C4-2B (cell line): ENCODE results near the gene ADGRE2.

Experiments used
- ZFX ChIP-seq: fragments of 450-650 bp; IDR thresholded peaks from 2 replicates; pipeline ENCODE4 v1.6.1; 2017
- TF ChIP-seq, protein P1 (sequence below): fragments of 450-650 bp; conservative IDR thresholded peaks from 2 replicates; pipeline ENCODE4 v1.5.1; 2017; ENCODE audit warnings: mild to moderate bottlenecking

DNA sequence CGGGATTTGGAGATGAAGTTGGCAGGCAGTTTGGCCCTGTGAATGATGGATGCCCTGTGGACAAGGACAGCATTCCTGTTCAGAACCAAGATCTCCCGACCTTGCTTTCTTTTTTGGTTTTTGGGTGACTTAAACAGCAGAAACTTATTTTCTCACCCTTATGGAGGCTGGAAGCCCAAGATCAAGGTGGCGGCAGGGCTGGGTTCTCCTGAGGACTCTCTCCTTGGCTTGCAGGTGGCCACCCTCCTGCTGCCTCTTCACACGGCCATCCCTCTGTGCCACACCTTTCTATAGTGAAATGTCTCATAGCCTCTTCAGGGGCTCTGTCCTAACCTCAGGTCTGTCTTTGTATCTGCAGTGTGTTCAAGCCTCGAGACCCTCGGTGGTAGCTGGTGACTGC lies 74.5 kb downstream of the ADGRE2 start:
- TF ChIP-seq, protein P1, sequence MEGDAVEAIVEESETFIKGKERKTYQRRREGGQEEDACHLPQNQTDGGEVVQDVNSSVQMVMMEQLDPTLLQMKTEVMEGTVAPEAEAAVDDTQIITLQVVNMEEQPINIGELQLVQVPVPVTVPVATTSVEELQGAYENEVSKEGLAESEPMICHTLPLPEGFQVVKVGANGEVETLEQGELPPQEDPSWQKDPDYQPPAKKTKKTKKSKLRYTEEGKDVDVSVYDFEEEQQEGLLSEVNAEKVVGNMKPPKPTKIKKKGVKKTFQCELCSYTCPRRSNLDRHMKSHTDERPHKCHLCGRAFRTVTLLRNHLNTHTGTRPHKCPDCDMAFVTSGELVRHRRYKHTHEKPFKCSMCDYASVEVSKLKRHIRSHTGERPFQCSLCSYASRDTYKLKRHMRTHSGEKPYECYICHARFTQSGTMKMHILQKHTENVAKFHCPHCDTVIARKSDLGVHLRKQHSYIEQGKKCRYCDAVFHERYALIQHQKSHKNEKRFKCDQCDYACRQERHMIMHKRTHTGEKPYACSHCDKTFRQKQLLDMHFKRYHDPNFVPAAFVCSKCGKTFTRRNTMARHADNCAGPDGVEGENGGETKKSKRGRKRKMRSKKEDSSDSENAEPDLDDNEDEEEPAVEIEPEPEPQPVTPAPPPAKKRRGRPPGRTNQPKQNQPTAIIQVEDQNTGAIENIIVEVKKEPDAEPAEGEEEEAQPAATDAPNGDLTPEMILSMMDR, result no peak
- TF ChIP-seq ZFX, result no peak
